ENCODE data around the gene SFXN3.

Gene SFXN3

GRCh38 chr10:101010329-101010728 lies 20.7 kb upstream of the SFXN3 start:
- Histone ChIP-seq H3K9me3 (replicated peaks in 1 of 2; ENCODE audit: control insufficient read depth in 2 of 2, insufficient read depth in 1 of 2, low read depth in 1 of 2, low read length in 2 of 2) (peaks cover 0 to 2% of the 10 kb centered on the region in 2 donors), H3K18ac (ENCODE audit: low read length) (peak overlapping the region; percentile 68), H3K14ac (ENCODE audit: low read length) (no peak overlapping the region), H3K4ac (ENCODE audit: low read length) (peak overlapping the region; percentile 43), H3K23ac (ENCODE audit: low read depth, low read length, poor library complexity) (no peak overlapping the region), H2BK12ac (ENCODE audit: low read length) (no peak overlapping the region), H3K27me3 (ENCODE audit: control insufficient read depth in 3 of 3, insufficient read depth in 3 of 3, low read depth in 1 of 3, low read length in 3 of 3) (peaks cover 0 to 9% (median 3%) of the 10 kb centered on the region in 3 experiments), H3K4me2 (ENCODE audit: insufficient read depth, low read length, poor library complexity, severe bottlenecking) (no peak overlapping the region), H4K8ac (ENCODE audit: low read depth, low read length) (peak overlapping the region; percentile 9), H3K79me1 (ENCODE audit: low read depth, low read length) (peaks cover 4% of the 10 kb centered on the region), H2BK5ac (ENCODE audit: low read length) (no peak overlapping the region), H3K36me3 (replicated peaks in 1 of 2; ENCODE audit: control insufficient read depth in 2 of 2, insufficient read depth in 2 of 2, low read length in 2 of 2) (peaks cover 15 to 22% of the 10 kb centered on the region in 2 donors), H2BK15ac (ENCODE audit: low read length) (peak overlapping the region; percentile 82), H2BK120ac (ENCODE audit: low read depth, low read length) (no peak overlapping the region), H3K9ac (ENCODE audit: low read depth, low read length, poor library complexity) (no peak overlapping the region), H3K27ac (replicated peaks; ENCODE audit: low read length) (no peak overlapping the region), H2AFZ (ENCODE audit: low read length) (peak overlapping the region; percentile 17), H3K4me1 (ENCODE audit: control insufficient read depth in 2 of 2, insufficient read depth in 1 of 2, low read depth in 1 of 2, low read length in 2 of 2) (peaks cover 7 to 21% of the 10 kb centered on the region in 2 donors), H4K91ac (ENCODE audit: low read depth, low read length, poor library complexity) (no peak overlapping the region), H2AK5ac (ENCODE audit: low read depth, low read length) (peak overlapping the region; percentile 88), H3K4me3 (ENCODE audit: low read length in 2 of 2) (no peak overlapping the region)
- no peak for DNase-seq (ENCODE audit: low spot score)
- WGBS, 2 donors (ENCODE audit: extremely low coverage in 2 of 2, insufficient read length in 2 of 2, insufficient replicate concordance in 1 of 2), result no CpG with 5 or more reads among the region's 22 CpGs

GRCh38 chr10:101011517-101012423 lies 19.3 kb upstream of the SFXN3 start:
- Histone ChIP-seq H2BK120ac (ENCODE audit: low read depth, low read length) (peak overlapping the region; percentile 16), H3K27ac (replicated peaks; ENCODE audit: low read length) (no peak overlapping the region), H4K8ac (ENCODE audit: low read depth, low read length) (no peak overlapping the region), H3K18ac (ENCODE audit: low read length) (peak overlapping the region; percentile 84), H3K9me3 (replicated peaks in 1 of 2; ENCODE audit: control insufficient read depth in 2 of 2, insufficient read depth in 1 of 2, low read depth in 1 of 2, low read length in 2 of 2) (peaks cover 0 to 2% of the 10 kb centered on the region in 2 donors), H2AFZ (ENCODE audit: low read length) (peak overlapping the region; percentile 53), H3K4me1 (ENCODE audit: control insufficient read depth in 2 of 2, insufficient read depth in 1 of 2, low read depth in 1 of 2, low read length in 2 of 2) (peaks cover 7 to 21% of the 10 kb centered on the region in 2 donors), H2BK5ac (ENCODE audit: low read length) (no peak overlapping the region), H3K27me3 (ENCODE audit: control insufficient read depth in 3 of 3, insufficient read depth in 3 of 3, low read depth in 1 of 3, low read length in 3 of 3) (peaks cover 0 to 23% (median 9%) of the 10 kb centered on the region in 3 experiments), H3K4me3 (ENCODE audit: low read length in 2 of 2) (no peak overlapping the region), H3K23ac (ENCODE audit: low read depth, low read length, poor library complexity) (peak overlapping the region; percentile 75), H2AK5ac (ENCODE audit: low read depth, low read length) (peak overlapping the region; percentile 63), H2BK15ac (ENCODE audit: low read length) (peak overlapping the region; percentile 56), H3K36me3 (replicated peaks in 1 of 2; ENCODE audit: control insufficient read depth in 2 of 2, insufficient read depth in 2 of 2, low read length in 2 of 2) (peaks cover 5 to 7% of the 10 kb centered on the region in 2 donors), H3K14ac (ENCODE audit: low read length) (no peak overlapping the region), H3K4ac (ENCODE audit: low read length) (no peak overlapping the region), H3K79me1 (ENCODE audit: low read depth, low read length) (peaks cover 2% of the 10 kb centered on the region), H2BK12ac (ENCODE audit: low read length) (no peak overlapping the region), H3K9ac (ENCODE audit: low read depth, low read length, poor library complexity) (peak overlapping the region; percentile 27), H4K91ac (ENCODE audit: low read depth, low read length, poor library complexity) (no peak overlapping the region), H3K4me2 (ENCODE audit: insufficient read depth, low read length, poor library complexity, severe bottlenecking) (no peak overlapping the region)
- DNase-seq (ENCODE audit: low spot score), result no peak
- no CpG with 5 or more reads among the region's 22 CpGs for whole genome bisulfite sequencing, 2 donors (ENCODE audit: extremely low coverage in 2 of 2, insufficient read length in 2 of 2, insufficient replicate concordance in 1 of 2)

- H3K9me3 ChIP-seq (replicated peaks in 1 of 2; ENCODE audit: control insufficient read depth in 2 of 2, insufficient read depth in 1 of 2, low read depth in 1 of 2, low read length in 2 of 2), result peaks cover 0 to 2% of the 10 kb centered on the region in 2 donors
- no peak overlapping the region for H2BK12ac ChIP-seq (ENCODE audit: low read length)
- peaks cover 0 to 2% of the 10 kb centered on the region in 2 donors for H3K36me3 ChIP-seq (replicated peaks in 1 of 2; ENCODE audit: control insufficient read depth in 2 of 2, insufficient read depth in 2 of 2, low read length in 2 of 2)
- no peak overlapping the region for H4K8ac ChIP-seq (ENCODE audit: low read depth, low read length)
- no peak overlapping the region for H4K91ac ChIP-seq (ENCODE audit: low read depth, low read length, poor library complexity)
- H3K9ac ChIP-seq (ENCODE audit: low read depth, low read length, poor library complexity), result no peak overlapping the region
- no peak overlapping the region for H2BK5ac ChIP-seq (ENCODE audit: low read length)
- peaks cover 2 to 32% (median 17%) of the 10 kb centered on the region in 3 experiments for H3K27me3 ChIP-seq (ENCODE audit: control insufficient read depth in 3 of 3, insufficient read depth in 3 of 3, low read depth in 1 of 3, low read length in 3 of 3)
- no peak overlapping the region for H3K4me3 ChIP-seq (ENCODE audit: low read length in 2 of 2)
- no peak overlapping the region for H2AFZ ChIP-seq (ENCODE audit: low read length)
- H3K4ac ChIP-seq (ENCODE audit: low read length), result no peak overlapping the region
- WGBS, 2 donors (ENCODE audit: extremely low coverage in 2 of 2, insufficient read length in 2 of 2, insufficient replicate concordance in 1 of 2), result no CpG with 5 or more reads among the region's 14 CpGs
- H3K27ac ChIP-seq (replicated peaks; ENCODE audit: low read length), result no peak overlapping the region
- H2AK5ac ChIP-seq (ENCODE audit: low read depth, low read length), result no peak overlapping the region
- DNase-seq (ENCODE audit: low spot score), result peak; percentile 77
- no peak overlapping the region for H2BK120ac ChIP-seq (ENCODE audit: low read depth, low read length)
- no peak overlapping the region for H3K23ac ChIP-seq (ENCODE audit: low read depth, low read length, poor library complexity)
- no peak overlapping the region for H2BK15ac ChIP-seq (ENCODE audit: low read length)
- H3K18ac ChIP-seq (ENCODE audit: low read length), result no peak overlapping the region
- H3K14ac ChIP-seq (ENCODE audit: low read length), result no peak overlapping the region
- peaks cover 7 to 21% of the 10 kb centered on the region in 2 donors for H3K4me1 ChIP-seq (ENCODE audit: control insufficient read depth in 2 of 2, insufficient read depth in 1 of 2, low read depth in 1 of 2, low read length in 2 of 2)
- no peak overlapping the region for H3K4me2 ChIP-seq (ENCODE audit: insufficient read depth, low read length, poor library complexity, severe bottlenecking)
- H3K79me1 ChIP-seq (ENCODE audit: low read depth, low read length), result peaks cover 2% of the 10 kb centered on the region
These were observed 18.3 kb upstream of the SFXN3 start for GRCh38 chr10:101012525-101013364.

Measured in neuronal stem cell (in vitro differentiated cells).